Measurements from ENCODE around the gene MIGA2.
"Not testable (repeated sequence)": the region's sequence is repeated elsewhere in the genome, so short reads cannot be mapped to it uniquely, and the experiment has no call there.

Gene MIGA2

GRCh38 chr9:129011761-129012181 lies 24.7 kb upstream of the MIGA2 start:
- DNase-seq (ENCODE audit: low read depth) = no peak

GRCh38 chr9:129012343-129012742 lies 24.1 kb upstream of the MIGA2 start:
- DNase-seq (ENCODE audit: low read depth) = no peak

- no peak for DNase-seq (ENCODE audit: low read depth)
Observed at GRCh38 chr9:129012893-129013448, 23.5 kb upstream of the MIGA2 start.

GRCh38 chr9:129013674-129014073 lies 22.8 kb upstream of the MIGA2 start:
- no peak for DNase-seq (ENCODE audit: low read depth)

- DNase-seq (ENCODE audit: low read depth) = no peak
Observed at GRCh38 chr9:129014124-129014523, 22.3 kb upstream of the MIGA2 start.

- DNase-seq (ENCODE audit: low read depth) = no peak
Observed at GRCh38 chr9:129014608-129015007, 21.8 kb upstream of the MIGA2 start.

GRCh38 chr9:129021091-129021490 lies 15.3 kb upstream of the MIGA2 start:
- DNase-seq (ENCODE audit: low read depth) = no peak

- no peak for DNase-seq (ENCODE audit: low read depth)
Observed at GRCh38 chr9:129022037-129022436, 14.4 kb upstream of the MIGA2 start.

- no peak for DNase-seq (ENCODE audit: low read depth)
Observed at GRCh38 chr9:129023036-129023907, 13.2 kb upstream of the MIGA2 start.

GRCh38 chr9:129023908-129024233 lies 12.6 kb upstream of the MIGA2 start:
- no peak for DNase-seq (ENCODE audit: low read depth)

- DNase-seq (ENCODE audit: low read depth) = no peak
Observed at GRCh38 chr9:129026442-129027223, 9.8 kb upstream of the MIGA2 start.

- DNase-seq (ENCODE audit: low read depth) = no peak
Observed at GRCh38 chr9:129027224-129027684, 9.2 kb upstream of the MIGA2 start.

- peak; percentile 19 for DNase-seq (ENCODE audit: low read depth)
Observed at GRCh38 chr9:129027685-129028191, 8.7 kb upstream of the MIGA2 start.

GRCh38 chr9:129028192-129028966 lies 8.0 kb upstream of the MIGA2 start, which contains the start of gene SH3GLB2:
TSS of gene SH3GLB2 (minus strand) at chr9:129028331. CDS start at chr9:129028154, 177 bp downstream.
- DNase-seq (ENCODE audit: low read depth) = peak; percentile 93

- no peak for DNase-seq (ENCODE audit: low read depth)
Observed at GRCh38 chr9:129030191-129030590, 6.2 kb upstream of the MIGA2 start.

- DNase-seq (ENCODE audit: low read depth) = no peak
Observed at GRCh38 chr9:129031514-129031913, 4.9 kb upstream of the MIGA2 start.

GRCh38 chr9:129032541-129033159 lies 3.8 kb upstream of the MIGA2 start:
- DNase-seq (ENCODE audit: low read depth) = no peak

GRCh38 chr9:129033216-129033615 lies 3.2 kb upstream of the MIGA2 start:
- DNase-seq (ENCODE audit: low read depth) = no peak

GRCh38 chr9:129035838-129036237 lies 588 bp upstream of the MIGA2 start:
- not testable (repeated sequence) for DNase-seq (ENCODE audit: low read depth)

- no peak for DNase-seq (ENCODE audit: low read depth)
Observed at GRCh38 chr9:129036923-129037766, 719 bp downstream of the MIGA2 start.
